Lower lobe of right lung (tissue), 2 donors: ENCODE measurements around the gene CFD. TPM values are rescaled to one million over a fixed set of nuclear protein-coding genes. Genes with fewer than 3 reads are reported as not detected.

Experiments used
- ATAC-seq, 2 donors: fragments of 200-7000 bp; cut with Tn5 transposase; one replicate each; pipeline ENCODE4 v1.9.1; 2020 to 2022; ENCODE audit warnings: mild to moderate bottlenecking in 2 of 2, moderate library complexity in 2 of 2
- DNase-seq: peaks from one replicate; pipeline ENCODE4 v3.0.0-alpha.2; 2020
- H3K27ac ChIP-seq: fragments of 200-600 bp; one replicate; pipeline ENCODE4 v1.8.0; 2022
- H3K27me3 ChIP-seq: fragments of 200-600 bp; one replicate; pipeline ENCODE4 v1.8.0; 2022; ENCODE audit warnings: low read depth
- H3K36me3 ChIP-seq: fragments of 200-600 bp; one replicate; pipeline ENCODE4 v1.8.0; 2022; ENCODE audit warnings: mild to moderate bottlenecking
- H3K4me1 ChIP-seq: fragments of 200-600 bp; one replicate; pipeline ENCODE4 v1.8.0; 2022
- H3K4me3 ChIP-seq: fragments of 200-600 bp; one replicate; pipeline ENCODE4 v1.8.0; 2022; ENCODE audit warnings: mild to moderate bottlenecking
- H3K9me3 ChIP-seq: fragments of 200-600 bp; one replicate; pipeline ENCODE4 v1.8.0; 2022
- intact Hi-C: fragments of 100-400 bp; cut with DNase I; formaldehyde crosslinking; loops from one replicate; pipeline ENCODE4 v1.11.0; 2022
- total RNA-seq: library from RNA; stranded (reverse); fragmentation: NEBNext Ultra II Directional; extraction: Animal tissue kit (Norgen Biotek cat#: 25700); gene quantifications from one replicate; pipeline ENCODE4 v1.2.1, GENCODE V29; 2021
- TF ChIP-seq, protein P1 (sequence below): fragments of 200-600 bp; IDR thresholded peaks from one replicate; pipeline ENCODE4 v1.8.0; 2022; ENCODE audit warnings: antibody characterized with exemption, mild to moderate bottlenecking
- donor health status: DM: no; HTN: yes; CAD: no; lungs with severe emphysema.

Gene CFD
- total RNA-seq, 1 donor from 2014 or later = 282 TPM

DNA sequence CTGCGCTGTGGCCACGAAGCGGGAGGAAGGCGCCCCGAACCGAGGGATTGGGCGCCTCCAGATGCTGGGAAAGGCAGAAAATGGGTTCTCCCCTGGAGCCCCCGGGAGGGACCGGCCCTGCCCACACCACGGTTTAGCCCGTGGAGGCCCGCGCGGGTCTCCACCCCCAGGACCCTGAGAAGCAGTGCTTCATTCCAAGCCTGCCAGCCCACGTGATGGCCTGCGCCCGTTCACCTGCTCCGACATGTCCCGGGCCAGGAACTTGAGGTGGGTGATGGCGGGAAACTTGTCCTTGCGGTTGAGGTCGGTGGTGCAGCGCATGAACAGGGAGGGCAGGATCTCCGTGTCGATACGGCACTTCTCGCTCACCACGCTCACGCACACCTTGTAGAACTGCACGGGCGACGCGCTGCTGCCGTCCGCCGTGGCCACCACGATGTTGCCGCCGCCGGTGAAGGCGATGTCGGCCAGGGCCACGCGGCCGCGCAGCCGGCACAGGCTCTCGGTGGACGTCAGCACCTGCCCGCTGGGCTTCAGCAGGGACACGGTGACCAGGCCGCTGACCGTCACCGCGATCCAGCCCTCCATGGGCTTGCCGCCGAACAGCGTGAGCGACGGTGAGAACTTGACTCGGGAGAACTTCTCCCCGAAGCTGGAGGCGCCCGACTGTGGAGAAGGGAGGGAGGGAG, 26.2 kb downstream of the CFD start:
- intact Hi-C loops = no loop called here
- ATAC-seq = no peak
- DNase-seq = no peak
- H3K36me3 ChIP-seq = peaks cover 91% of the 10 kb centered on the region
- TF ChIP-seq, protein P1, sequence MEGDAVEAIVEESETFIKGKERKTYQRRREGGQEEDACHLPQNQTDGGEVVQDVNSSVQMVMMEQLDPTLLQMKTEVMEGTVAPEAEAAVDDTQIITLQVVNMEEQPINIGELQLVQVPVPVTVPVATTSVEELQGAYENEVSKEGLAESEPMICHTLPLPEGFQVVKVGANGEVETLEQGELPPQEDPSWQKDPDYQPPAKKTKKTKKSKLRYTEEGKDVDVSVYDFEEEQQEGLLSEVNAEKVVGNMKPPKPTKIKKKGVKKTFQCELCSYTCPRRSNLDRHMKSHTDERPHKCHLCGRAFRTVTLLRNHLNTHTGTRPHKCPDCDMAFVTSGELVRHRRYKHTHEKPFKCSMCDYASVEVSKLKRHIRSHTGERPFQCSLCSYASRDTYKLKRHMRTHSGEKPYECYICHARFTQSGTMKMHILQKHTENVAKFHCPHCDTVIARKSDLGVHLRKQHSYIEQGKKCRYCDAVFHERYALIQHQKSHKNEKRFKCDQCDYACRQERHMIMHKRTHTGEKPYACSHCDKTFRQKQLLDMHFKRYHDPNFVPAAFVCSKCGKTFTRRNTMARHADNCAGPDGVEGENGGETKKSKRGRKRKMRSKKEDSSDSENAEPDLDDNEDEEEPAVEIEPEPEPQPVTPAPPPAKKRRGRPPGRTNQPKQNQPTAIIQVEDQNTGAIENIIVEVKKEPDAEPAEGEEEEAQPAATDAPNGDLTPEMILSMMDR = no peak
- H3K4me1 ChIP-seq = no peaks in the 10 kb centered on the region
- no peaks in the 10 kb centered on the region for H3K27me3 ChIP-seq
- no peak overlapping the region for H3K4me3 ChIP-seq
- H3K9me3 ChIP-seq = no peaks in the 10 kb centered on the region
- no peak overlapping the region for H3K27ac ChIP-seq

GRCh38 chr19:887072-887471, 27.6 kb downstream of the CFD start:
- H3K9me3 ChIP-seq = no peaks in the 10 kb centered on the region
- intact Hi-C loops = no loop called here
- H3K4me1 ChIP-seq = peaks cover 3% of the 10 kb centered on the region
- H3K4me3 ChIP-seq = no peak overlapping the region
- H3K27me3 ChIP-seq = no peaks in the 10 kb centered on the region
- H3K27ac ChIP-seq = no peak overlapping the region
- TF ChIP-seq, protein P1 = no peak
- ATAC-seq = no peak
- DNase-seq = no peak
- H3K36me3 ChIP-seq = peaks cover 81% of the 10 kb centered on the region

DNA sequence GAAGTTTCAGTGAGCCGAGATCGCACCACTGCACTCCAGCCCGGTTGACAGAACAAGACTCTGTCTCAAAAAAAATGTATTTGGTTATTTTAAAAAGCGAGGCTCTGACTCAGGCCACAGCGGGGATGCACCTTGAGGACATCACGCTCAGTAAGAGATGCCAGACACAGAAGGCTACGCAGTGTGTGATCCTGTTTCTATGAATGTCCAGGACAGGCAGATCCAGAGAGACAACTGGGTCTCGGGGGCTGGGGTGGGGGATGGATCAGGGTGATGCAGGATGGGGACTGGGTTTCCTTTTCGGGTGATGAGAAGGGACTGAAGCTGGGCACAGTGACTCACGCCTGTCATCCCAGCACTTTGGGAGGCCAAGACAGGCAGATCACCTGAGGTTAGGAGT, 28.1 kb downstream of the CFD start:
- TF ChIP-seq, protein P1 = no peak
- no peaks in the 10 kb centered on the region for H3K27me3 ChIP-seq
- peaks cover 76% of the 10 kb centered on the region for H3K36me3 ChIP-seq
- intact Hi-C loops = no loop called here
- H3K9me3 ChIP-seq = no peaks in the 10 kb centered on the region
- H3K4me1 ChIP-seq = peaks cover 5% of the 10 kb centered on the region
- no peak overlapping the region for H3K4me3 ChIP-seq
- H3K27ac ChIP-seq = no peak overlapping the region
- DNase-seq (no peak), ATAC-seq (no peak)

DNA sequence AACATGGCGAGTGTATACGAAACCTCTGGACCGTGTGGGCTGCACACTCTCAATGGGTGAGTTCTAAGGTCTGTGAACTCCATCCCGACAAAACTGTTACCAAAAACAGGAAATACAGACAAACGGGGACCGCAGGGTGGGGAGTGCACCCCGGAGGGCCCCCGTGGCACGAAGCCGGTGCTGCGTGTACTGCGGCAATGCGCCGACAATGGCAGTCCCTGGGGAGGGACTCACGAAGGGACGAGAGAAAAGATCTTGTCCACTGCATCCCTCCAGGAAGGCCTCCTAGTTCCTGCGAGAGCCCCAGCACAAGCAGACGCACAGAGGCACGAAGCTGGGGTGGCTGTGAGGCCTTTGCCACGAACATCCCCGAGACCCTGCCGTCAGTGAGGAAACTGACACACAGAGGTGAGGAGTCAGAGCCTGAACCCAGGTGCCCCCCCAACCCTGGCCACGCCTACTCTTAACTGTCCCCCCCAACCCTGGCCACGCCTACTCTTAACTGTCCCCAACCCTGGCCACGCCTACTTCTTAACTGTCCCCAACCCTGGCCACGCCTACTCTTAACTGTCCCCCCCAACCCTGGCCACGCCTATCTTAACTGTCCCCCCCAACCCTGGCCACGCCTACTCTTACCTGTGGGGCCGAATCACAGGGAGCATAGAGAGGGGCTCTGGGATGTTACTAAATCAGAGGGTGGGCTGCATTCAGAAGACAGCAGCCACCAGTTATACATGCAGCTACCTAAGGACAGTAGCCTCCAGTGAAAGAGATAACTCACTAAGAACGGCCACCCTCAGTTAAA, 29.3 kb downstream of the CFD start:
- H3K4me3 ChIP-seq = no peak overlapping the region
- no peaks in the 10 kb centered on the region for H3K27me3 ChIP-seq
- intact Hi-C loops = no loop called here
- no peak overlapping the region for H3K27ac ChIP-seq
- peaks cover 9% of the 10 kb centered on the region for H3K4me1 ChIP-seq
- H3K9me3 ChIP-seq = no peaks in the 10 kb centered on the region
- TF ChIP-seq, protein P1 = no peak
- DNase-seq (no peak), ATAC-seq (no peak)
- peaks cover 68% of the 10 kb centered on the region for H3K36me3 ChIP-seq

DNA sequence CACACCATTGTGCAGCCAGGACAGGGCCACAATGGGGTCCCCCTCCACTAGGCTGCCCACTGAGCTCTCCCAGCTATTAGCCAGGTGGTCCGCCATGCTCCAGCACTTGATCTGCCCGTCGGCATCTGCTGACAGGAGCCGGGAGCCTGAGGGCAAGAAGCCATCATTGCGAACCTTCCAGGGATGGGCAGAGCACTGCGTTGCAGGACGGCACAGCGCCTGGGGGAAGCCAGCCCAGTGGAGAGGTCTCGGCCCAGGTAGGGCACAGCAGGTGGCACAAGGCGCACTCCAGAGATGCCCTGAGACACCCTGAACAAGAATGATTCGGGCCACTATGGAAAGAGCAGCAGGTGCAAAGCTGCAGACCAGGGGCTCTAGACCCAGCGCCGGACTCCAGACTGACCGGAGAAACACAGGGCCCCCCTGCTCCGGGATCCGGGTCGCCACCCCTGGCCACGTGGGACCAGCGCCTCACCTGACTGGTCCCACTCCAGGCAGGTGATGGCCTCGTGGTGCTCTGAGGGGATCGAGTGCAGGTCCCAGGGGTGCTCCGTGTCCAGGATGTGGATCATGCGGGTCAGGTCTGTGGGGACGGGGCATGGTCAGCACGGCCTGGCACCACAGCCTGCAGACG, 30.3 kb downstream of the CFD start:
- ATAC-seq (no peak), DNase-seq (no peak)
- TF ChIP-seq, protein P1 = no peak
- Histone ChIP-seq H3K9me3 (no peaks in the 10 kb centered on the region), H3K36me3 (peaks cover 58% of the 10 kb centered on the region), H3K4me1 (peaks cover 12% of the 10 kb centered on the region), H3K27ac (no peak overlapping the region), H3K4me3 (no peak overlapping the region), H3K27me3 (no peaks in the 10 kb centered on the region)
- intact Hi-C loops = no loop called here
